KMS-11 (cell line): ENCODE measurements around the gene C8A.

Experiments used
- H2AFZ ChIP-seq: fragments of 200-600 bp; sonication (generic); 2 replicates; pipeline ENCODE4 v1.6.1; 2016; ENCODE audit warnings: antibody characterized with exemption, mixed run types, low read depth
- H3K27ac ChIP-seq: fragments of 200-600 bp; sonication (generic); 2 replicates; pipeline ENCODE4 v1.6.1; 2016; ENCODE audit warnings: mild to moderate bottlenecking, mixed run types
- H3K27me3 ChIP-seq: fragments of 200-600 bp; sonication (generic); 2 replicates; pipeline ENCODE4 v1.6.1; 2017; ENCODE audit warnings: mild to moderate bottlenecking, low read depth, mixed run types, moderate library complexity; ENCODE audit not compliant: insufficient read depth
- H3K36me3 ChIP-seq: fragments of 200-600 bp; sonication (generic); 2 replicates; pipeline ENCODE4 v1.6.1; 2017; ENCODE audit warnings: mild to moderate bottlenecking, mixed run types; ENCODE audit not compliant: insufficient read depth
- H3K4me1 ChIP-seq: fragments of 200-600 bp; sonication (generic); 2 replicates; pipeline ENCODE4 v1.6.1; 2016; ENCODE audit warnings: mild to moderate bottlenecking, low read depth, mixed run types; ENCODE audit not compliant: poor library complexity, severe bottlenecking
- H3K4me2 ChIP-seq: fragments of 200-600 bp; sonication (generic); 2 replicates; pipeline ENCODE4 v1.7.0; 2016; ENCODE audit warnings: mild to moderate bottlenecking, mixed run types
- H3K4me3 ChIP-seq: fragments of 200-600 bp; sonication (generic); IDR thresholded peaks from 2 replicates; pipeline ENCODE4 v1.6.1; 2017; ENCODE audit warnings: low read depth, low read length, mixed read lengths; ENCODE audit not compliant: insufficient read depth
- H3K79me2 ChIP-seq: fragments of 200-600 bp; sonication (generic); 2 replicates; pipeline ENCODE4 v1.6.1; 2016; ENCODE audit warnings: low read depth, mixed run types; ENCODE audit not compliant: insufficient read depth
- H3K9ac ChIP-seq: fragments of 200-600 bp; sonication (generic); 2 replicates; pipeline ENCODE4 v1.6.1; 2016; ENCODE audit warnings: mild to moderate bottlenecking, mixed run types
- H4K20me1 ChIP-seq: fragments of 200-600 bp; sonication (generic); 2 replicates; pipeline ENCODE4 v1.6.1; 2016; ENCODE audit warnings: mild to moderate bottlenecking, mixed run types; ENCODE audit not compliant: insufficient read depth
- CTCF ChIP-seq: fragments of 200-600 bp; sonication (generic); conservative IDR thresholded peaks from 2 replicates; pipeline ENCODE4 v1.6.1; 2017; ENCODE audit warnings: low read depth, mild to moderate bottlenecking, antibody characterized with exemption, low read length, moderate library complexity, mixed read lengths

The C8A gene

DNA sequence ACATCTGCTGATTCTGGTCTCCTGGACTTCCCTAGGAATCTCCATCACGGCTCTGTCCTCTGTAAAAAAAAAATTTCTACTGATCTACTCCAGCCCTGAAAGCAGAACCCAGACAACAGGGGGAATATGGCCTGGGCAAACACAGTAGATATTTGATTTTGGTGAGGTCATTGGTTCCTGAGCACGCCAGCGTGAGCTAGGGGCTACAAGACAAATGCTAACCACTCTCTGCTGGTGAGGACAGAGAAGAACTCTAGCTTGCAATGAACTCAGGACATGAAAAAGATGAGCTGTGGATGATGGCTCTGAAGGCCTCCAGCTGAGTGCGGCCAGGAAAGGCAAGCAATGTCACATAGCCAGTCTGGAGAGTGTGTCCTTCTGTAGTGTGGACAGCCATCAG lies 18.2 kb upstream of the C8A start:
- no peak for TF ChIP-seq CTCF
- Histone ChIP-seq H4K20me1 (no peaks in the 10 kb centered on the region), H2AFZ (no peak overlapping the region), H3K27ac (no peak overlapping the region), H3K9ac (no peak overlapping the region), H3K36me3 (no peaks in the 10 kb centered on the region), H3K4me2 (no peak overlapping the region), H3K79me2 (no peaks in the 10 kb centered on the region), H3K4me3 (no peak overlapping the region), H3K4me1 (no peaks in the 10 kb centered on the region), H3K27me3 (no peaks in the 10 kb centered on the region)

- Histone ChIP-seq H3K4me1 (no peaks in the 10 kb centered on the region), H3K4me2 (no peak overlapping the region), H2AFZ (no peak overlapping the region), H3K79me2 (no peaks in the 10 kb centered on the region), H4K20me1 (no peaks in the 10 kb centered on the region), H3K36me3 (no peaks in the 10 kb centered on the region), H3K27me3 (no peaks in the 10 kb centered on the region), H3K4me3 (no peak overlapping the region), H3K9ac (no peak overlapping the region), H3K27ac (no peak overlapping the region)
- no peak for TF ChIP-seq CTCF
Measured at GRCh38 chr1:56837244-56837939, 17.2 kb upstream of the C8A start.

- Histone ChIP-seq H3K4me1 (no peaks in the 10 kb centered on the region), H3K9ac (no peak overlapping the region), H3K4me3 (no peak overlapping the region), H4K20me1 (no peaks in the 10 kb centered on the region), H3K79me2 (no peaks in the 10 kb centered on the region), H3K4me2 (no peak overlapping the region), H3K27me3 (no peaks in the 10 kb centered on the region), H2AFZ (no peak overlapping the region), H3K36me3 (no peaks in the 10 kb centered on the region), H3K27ac (no peak overlapping the region)
- TF ChIP-seq CTCF = no peak
Measured at GRCh38 chr1:56838759-56839158, 15.8 kb upstream of the C8A start.

DNA sequence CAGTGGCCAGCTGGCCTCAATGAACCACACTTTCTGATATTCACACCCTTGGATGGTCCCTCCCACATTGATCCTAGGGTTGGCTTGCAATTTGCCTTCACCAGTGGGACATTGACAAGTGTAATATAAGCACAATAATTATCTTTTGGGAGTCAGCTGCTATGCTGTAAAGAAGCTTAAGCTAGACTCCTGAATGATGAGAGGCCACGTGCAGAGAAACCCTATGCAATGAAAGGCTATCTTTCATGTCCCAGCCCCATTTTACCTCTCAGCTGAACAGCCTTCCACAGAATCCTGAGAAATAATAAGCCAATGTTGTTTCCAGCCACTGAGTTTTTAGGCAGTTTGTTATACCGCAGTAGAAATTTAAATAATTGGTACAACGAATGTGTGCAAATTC lies 11.1 kb upstream of the C8A start:
- Histone ChIP-seq H3K27me3 (no peaks in the 10 kb centered on the region), H3K79me2 (no peaks in the 10 kb centered on the region), H3K9ac (no peak overlapping the region), H3K36me3 (no peaks in the 10 kb centered on the region), H3K27ac (no peak overlapping the region), H2AFZ (no peak overlapping the region), H3K4me3 (no peak overlapping the region), H4K20me1 (no peaks in the 10 kb centered on the region), H3K4me2 (no peak overlapping the region), H3K4me1 (no peaks in the 10 kb centered on the region)
- no peak for TF ChIP-seq CTCF
